Measurements from ENCODE around the gene CACNG7. TPM values are rescaled to one million over a fixed set of nuclear protein-coding genes. Genes with fewer than 3 reads are reported as not detected.

Gene CACNG7
- total and polyA plus RNA-seq, 4 donors = not detected

- Histone ChIP-seq H3K9me3 (ENCODE audit: control insufficient read depth in 4 of 4, low read length in 3 of 4) (no peaks in the 10 kb centered on the region), H3K4me1 (ENCODE audit: control insufficient read depth in 4 of 4, insufficient read depth in 4 of 4, low read length in 3 of 4) (no peaks in the 10 kb centered on the region), H3K27me3 (ENCODE audit: control insufficient read depth in 4 of 4, insufficient read depth in 4 of 4, low read length in 3 of 4) (peaks cover 0 to 6% (median 2%) of the 10 kb centered on the region in 4 donors), H3K4me3 (ENCODE audit: low read depth in 1 of 3, low read length in 3 of 3) (no peak overlapping the region), H3K9ac (ENCODE audit: low read depth in 1 of 2, low read length in 2 of 2) (no peak overlapping the region), H3K36me3 (ENCODE audit: control insufficient read depth in 4 of 4, insufficient read depth in 3 of 4, low read depth in 1 of 4, low read length in 3 of 4) (no peaks in the 10 kb centered on the region), H3K27ac (ENCODE audit: low read depth in 1 of 2, low read length in 2 of 2) (no peak overlapping the region)
- no peak for TF ChIP-seq HNF4A (conservative IDR thresholded peaks at IDR 0.05)
- no peak for TF ChIP-seq FOXA1 (IDR thresholded peaks at IDR 0.05)
- TF ChIP-seq HNF4G (IDR thresholded peaks at IDR 0.05) = no peak
- TF ChIP-seq TAF1 (conservative IDR thresholded peaks at IDR 0.05) = no peak
- no peak for TF ChIP-seq SP1 (IDR thresholded peaks at IDR 0.05)
- 88% methylated on average over 27 of the region's 27 CpGs for WGBS
- DNase-seq (ENCODE audit: low spot score) = no peak
Observed at GRCh38 chr19:53900191-53900860, 8.8 kb upstream of the CACNG7 start.

GRCh38 chr19:53903055-53903680 lies 5.9 kb upstream of the CACNG7 start:
- no peaks in the 10 kb centered on the region for H3K4me1 ChIP-seq (ENCODE audit: control insufficient read depth in 4 of 4, insufficient read depth in 4 of 4, low read length in 3 of 4)
- no peaks in the 10 kb centered on the region for H3K9me3 ChIP-seq (ENCODE audit: control insufficient read depth in 4 of 4, low read length in 3 of 4)
- no peak for DNase-seq (ENCODE audit: low spot score)
- H3K27me3 ChIP-seq (ENCODE audit: control insufficient read depth in 4 of 4, insufficient read depth in 4 of 4, low read length in 3 of 4) = peaks cover 2 to 14% (median 8%) of the 10 kb centered on the region in 4 donors
- 46% methylated on average over 4 of the region's 4 CpGs for WGBS
- no peak for TF ChIP-seq ZBTB33 (IDR thresholded peaks at IDR 0.05)
- no peak for TF ChIP-seq RAD21 (IDR thresholded peaks at IDR 0.05)
- TF ChIP-seq TAF1 (conservative IDR thresholded peaks at IDR 0.05) = no peak
- TF ChIP-seq HNF4A (conservative IDR thresholded peaks at IDR 0.05) = no peak
- peak; percentile 99 for TF ChIP-seq REST (IDR thresholded peaks at IDR 0.05)
- TF ChIP-seq RXRA (IDR thresholded peaks at IDR 0.05) = no peak
- no peak for TF ChIP-seq FOXA1 (IDR thresholded peaks at IDR 0.05)
- no peak for TF ChIP-seq EGR1 (IDR thresholded peaks at IDR 0.05; ENCODE audit: low read depth in 2 of 2)
- no peak overlapping the region for H3K4me3 ChIP-seq (ENCODE audit: low read depth in 1 of 3, low read length in 3 of 3)
- no peaks in the 10 kb centered on the region for H3K36me3 ChIP-seq (ENCODE audit: control insufficient read depth in 4 of 4, insufficient read depth in 3 of 4, low read depth in 1 of 4, low read length in 3 of 4)
- no peak overlapping the region for H3K27ac ChIP-seq (ENCODE audit: low read depth in 1 of 2, low read length in 2 of 2)
- no peak overlapping the region for H3K9ac ChIP-seq (ENCODE audit: low read depth in 1 of 2, low read length in 2 of 2)

GRCh38 chr19:53904909-53905308 lies 4.2 kb upstream of the CACNG7 start:
- Histone ChIP-seq H3K4me1 (ENCODE audit: control insufficient read depth in 4 of 4, insufficient read depth in 4 of 4, low read length in 3 of 4) (no peaks in the 10 kb centered on the region), H3K4me3 (ENCODE audit: low read depth in 1 of 3, low read length in 3 of 3) (no peak overlapping the region), H3K27ac (ENCODE audit: low read depth in 1 of 2, low read length in 2 of 2) (no peak overlapping the region), H3K9ac (ENCODE audit: low read depth in 1 of 2, low read length in 2 of 2) (no peak overlapping the region), H3K27me3 (ENCODE audit: control insufficient read depth in 4 of 4, insufficient read depth in 4 of 4, low read length in 3 of 4) (peaks cover 6 to 22% (median 9%) of the 10 kb centered on the region in 4 donors), H3K9me3 (ENCODE audit: control insufficient read depth in 4 of 4, low read length in 3 of 4) (no peaks in the 10 kb centered on the region), H3K36me3 (ENCODE audit: control insufficient read depth in 4 of 4, insufficient read depth in 3 of 4, low read depth in 1 of 4, low read length in 3 of 4) (no peaks in the 10 kb centered on the region)
- TF ChIP-seq MAX (IDR thresholded peaks at IDR 0.05) = no peak
- TF ChIP-seq GABPA (IDR thresholded peaks at IDR 0.05 in 1 of 2, conservative IDR thresholded peaks at IDR 0.05 in 1 of 2) = no peak
- no peak for TF ChIP-seq JUND (IDR thresholded peaks at IDR 0.05)
- TF ChIP-seq CTCF (IDR thresholded peaks at IDR 0.05; ENCODE audit: low read depth, low read length, missing input control) = no peak
- no peak for TF ChIP-seq EGR1 (IDR thresholded peaks at IDR 0.05; ENCODE audit: low read depth in 2 of 2)
- no peak for TF ChIP-seq FOXA1 (IDR thresholded peaks at IDR 0.05)
- TF ChIP-seq TAF1 (conservative IDR thresholded peaks at IDR 0.05) = no peak
- no peak for TF ChIP-seq REST (IDR thresholded peaks at IDR 0.05)
- TF ChIP-seq FOXA2 (IDR thresholded peaks at IDR 0.05) = no peak
- 26% methylated on average over 3 of the region's 3 CpGs for WGBS
- no peak for DNase-seq (ENCODE audit: low spot score)
